ENCODE results near the gene DYRK2.

Gene DYRK2

GRCh38 chr12:67623259-67623658, 25.3 kb upstream of the DYRK2 start:
- TF ChIP-seq TCF12 (IDR thresholded peaks at IDR 0.05; ENCODE audit: low read depth) (no peak), TEAD4 (IDR thresholded peaks at IDR 0.05) (no peak), RAD21 (IDR thresholded peaks at IDR 0.05; ENCODE audit: low read depth) (no peak), TAF1 (IDR thresholded peaks at IDR 0.05; ENCODE audit: low read depth) (no peak), ZBTB7A (IDR thresholded peaks at IDR 0.05; ENCODE audit: low read depth) (no peak), CREB1 (IDR thresholded peaks at IDR 0.05; ENCODE audit: low read depth) (no peak), EP300 (IDR thresholded peaks at IDR 0.05; ENCODE audit: borderline replicate concordance) (no peak), EGR1 (IDR thresholded peaks at IDR 0.05) (no peak), FOXM1 (IDR thresholded peaks at IDR 0.05; ENCODE audit: borderline replicate concordance, low read depth) (no peak), REST (IDR thresholded peaks at IDR 0.05; ENCODE audit: low read depth) (no peak), NFIC (IDR thresholded peaks at IDR 0.05) (no peak), YY1 (IDR thresholded peaks at IDR 0.05; ENCODE audit: low read depth) (no peak), CEBPB (IDR thresholded peaks at IDR 0.05) (no peak)
- TF ChIP-seq, protein P1, sequence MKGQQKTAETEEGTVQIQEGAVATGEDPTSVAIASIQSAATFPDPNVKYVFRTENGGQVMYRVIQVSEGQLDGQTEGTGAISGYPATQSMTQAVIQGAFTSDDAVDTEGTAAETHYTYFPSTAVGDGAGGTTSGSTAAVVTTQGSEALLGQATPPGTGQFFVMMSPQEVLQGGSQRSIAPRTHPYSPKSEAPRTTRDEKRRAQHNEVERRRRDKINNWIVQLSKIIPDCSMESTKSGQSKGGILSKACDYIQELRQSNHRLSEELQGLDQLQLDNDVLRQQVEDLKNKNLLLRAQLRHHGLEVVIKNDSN (IDR thresholded peaks at IDR 0.05), result no peak
- TF ChIP-seq, protein P2, sequence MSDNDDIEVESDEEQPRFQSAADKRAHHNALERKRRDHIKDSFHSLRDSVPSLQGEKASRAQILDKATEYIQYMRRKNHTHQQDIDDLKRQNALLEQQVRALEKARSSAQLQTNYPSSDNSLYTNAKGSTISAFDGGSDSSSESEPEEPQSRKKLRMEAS (IDR thresholded peaks at IDR 0.05), result no peak

DNA sequence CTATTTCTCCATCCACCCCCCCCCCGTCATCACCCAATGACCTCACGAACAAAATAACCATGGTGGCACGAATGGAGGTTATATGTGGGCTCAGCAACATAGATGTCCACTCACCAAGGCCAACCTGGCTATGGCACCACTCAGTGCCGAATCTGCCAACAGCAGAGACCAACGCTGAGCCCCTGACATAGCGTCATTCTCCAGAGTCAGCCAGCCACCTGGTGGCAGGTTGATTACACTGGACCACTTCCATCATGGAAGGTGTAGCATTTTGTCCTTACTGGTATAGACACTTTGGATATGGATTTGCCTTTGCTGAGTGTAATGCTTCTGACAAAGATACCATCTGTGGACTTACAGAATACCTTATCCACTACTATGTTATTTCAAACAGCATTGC, 24.2 kb upstream of the DYRK2 start:
- TF ChIP-seq YY1 (IDR thresholded peaks at IDR 0.05; ENCODE audit: low read depth) (no peak), FOXM1 (IDR thresholded peaks at IDR 0.05; ENCODE audit: borderline replicate concordance, low read depth) (no peak), ZBTB7A (IDR thresholded peaks at IDR 0.05; ENCODE audit: low read depth) (no peak), RAD21 (IDR thresholded peaks at IDR 0.05; ENCODE audit: low read depth) (no peak), EGR1 (IDR thresholded peaks at IDR 0.05) (no peak), NFIC (IDR thresholded peaks at IDR 0.05) (no peak), EP300 (IDR thresholded peaks at IDR 0.05; ENCODE audit: borderline replicate concordance) (no peak), TEAD4 (IDR thresholded peaks at IDR 0.05) (no peak), TAF1 (IDR thresholded peaks at IDR 0.05; ENCODE audit: low read depth) (no peak), CREB1 (IDR thresholded peaks at IDR 0.05; ENCODE audit: low read depth) (no peak), TCF12 (IDR thresholded peaks at IDR 0.05; ENCODE audit: low read depth) (no peak)
- TF ChIP-seq, protein P1 (IDR thresholded peaks at IDR 0.05), result no peak
- TF ChIP-seq, protein P2 (IDR thresholded peaks at IDR 0.05), result no peak

DNA sequence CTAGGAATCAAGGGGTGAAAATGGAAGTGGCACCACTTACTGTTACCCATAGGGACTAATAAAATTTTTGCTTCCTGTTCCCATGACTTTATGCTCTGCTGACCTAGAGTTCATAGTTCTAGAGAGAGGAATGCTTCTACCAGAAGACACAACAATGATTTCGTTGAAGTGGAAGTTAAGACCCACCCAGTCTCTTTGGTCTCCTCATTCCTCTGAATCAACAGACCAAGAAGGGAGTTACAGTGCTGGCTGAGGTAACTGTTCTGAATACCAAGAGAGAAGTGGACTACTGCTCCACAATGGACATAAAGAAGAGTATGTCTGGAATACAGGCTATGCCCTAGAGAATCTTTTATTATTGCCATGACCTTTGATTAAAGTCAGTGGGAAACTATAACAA, 23.5 kb upstream of the DYRK2 start:
- TF ChIP-seq FOXM1 (IDR thresholded peaks at IDR 0.05; ENCODE audit: borderline replicate concordance, low read depth) (peak; percentile 97), NFIC (IDR thresholded peaks at IDR 0.05) (peak; percentile 91), EGR1 (IDR thresholded peaks at IDR 0.05) (no peak), CEBPB (IDR thresholded peaks at IDR 0.05) (peak; percentile 52; the same call in 1 of the 2 replicates), TEAD4 (IDR thresholded peaks at IDR 0.05) (peak; percentile 98), ZBTB7A (IDR thresholded peaks at IDR 0.05; ENCODE audit: low read depth) (no peak), TAF1 (IDR thresholded peaks at IDR 0.05; ENCODE audit: low read depth) (no peak), EP300 (IDR thresholded peaks at IDR 0.05; ENCODE audit: borderline replicate concordance) (peak; percentile 99), YY1 (IDR thresholded peaks at IDR 0.05; ENCODE audit: low read depth) (peak; percentile 48; the same call in 1 of the 2 replicates), CREB1 (IDR thresholded peaks at IDR 0.05; ENCODE audit: low read depth) (no peak), TCF12 (IDR thresholded peaks at IDR 0.05; ENCODE audit: low read depth) (peak; percentile 98), RAD21 (IDR thresholded peaks at IDR 0.05; ENCODE audit: low read depth) (peak; percentile 54), REST (IDR thresholded peaks at IDR 0.05; ENCODE audit: low read depth) (no peak)
- TF ChIP-seq, protein P2 (IDR thresholded peaks at IDR 0.05), result peak; percentile 62
- TF ChIP-seq, protein P1 (IDR thresholded peaks at IDR 0.05), result peak; percentile 38; the same call in 1 of the 2 replicates

DNA sequence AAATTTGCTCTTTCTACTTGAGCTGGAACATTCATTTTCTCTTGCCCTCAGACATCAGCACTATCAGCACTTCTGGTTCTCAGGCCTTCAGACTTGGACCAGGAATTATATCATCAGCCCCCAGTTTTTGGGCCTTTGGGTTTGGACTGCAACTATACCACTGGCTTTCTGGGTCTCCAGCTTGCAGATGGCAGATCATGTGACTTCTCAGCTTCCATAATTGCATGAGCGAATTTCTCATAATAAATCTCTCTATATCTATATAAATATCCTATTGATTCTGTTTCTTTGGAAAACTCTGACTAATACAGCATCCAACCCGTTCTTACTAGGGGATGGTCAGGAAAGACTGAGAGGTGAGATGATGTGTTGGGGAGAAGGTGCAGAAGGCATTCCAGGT, 22.4 kb upstream of the DYRK2 start:
- TF ChIP-seq, protein P1 (IDR thresholded peaks at IDR 0.05), result peak; percentile 60
- no peak for TF ChIP-seq CREB1 (IDR thresholded peaks at IDR 0.05; ENCODE audit: low read depth)

All from Ishikawa (cell line).